Omental fat pad (tissue), 4 donors: ENCODE measurements around the gene NPVF. TPM values are rescaled to one million over a fixed set of nuclear protein-coding genes. Genes with fewer than 3 reads are reported as not detected.

ENCODE experiments used
- ATAC-seq: fragments of 150-250 bp; one replicate; pipeline ENCODE4 v1.9.1; 2016; ENCODE audit warnings: mild to moderate bottlenecking, moderate library complexity; ENCODE audit not compliant: low FRiP score
- DNase-seq: peaks from one replicate; pipeline ENCODE4 v3.0.0-alpha.2; 2019; ENCODE audit warnings: low spot score
- CTCF ChIP-seq, 3 donors: fragments of 450-650 bp; IDR thresholded peaks; one replicate each; pipeline ENCODE4 v1.5.1; 2016 to 2017; ENCODE audit warnings: antibody characterized with exemption in 3 of 3, mild to moderate bottlenecking in 3 of 3, moderate library complexity in 2 of 3
- small RNA-seq: library from RNA; depleted of rRNA; stranded (forward); fragments of <200 nt; gene quantifications from one replicate; pipeline ENCODE3, GENCODE V24; 2016
- total RNA-seq, 4 donors: library from RNA; depleted of rRNA; stranded (reverse); fragments of >200 nt; gene quantifications; one replicate each; pipeline ENCODE4 v1.1.0, GENCODE V29; 2016

NPVF gene
- total RNA-seq, 4 donors from 2014 or later, result not detected

GRCh38 chr7:25180592-25180923 is 47.7 kb downstream of the NPVF start:
- DNase-seq (no peak), ATAC-seq (no peak)
- no peak for TF ChIP-seq CTCF (IDR thresholded peaks at IDR 0.05)

GRCh38 chr7:25179771-25180591 is 48.3 kb downstream of the NPVF start:
- no peak for TF ChIP-seq CTCF (IDR thresholded peaks at IDR 0.05)
- ATAC-seq (peak; percentile 97), DNase-seq (peak; percentile 93)

GRCh38 chr7:25179325-25179724 is 49.0 kb downstream of the NPVF start:
- TF ChIP-seq CTCF (IDR thresholded peaks at IDR 0.05), result no peak
- DNase-seq, result no peak
- no peak for ATAC-seq

Small RNA genes within 50 kb of the gene (small RNA-seq; reads per million reads assigned to genes)
- not detected for gene RF00012

Other genes with a start within 250 kb of the NPVF start
- gene OSBPL3, start 248.3 kb downstream of the NPVF start, total RNA-seq, result 1 to 10 TPM; 4.3 to 8.6 (median 7.1) TPM
- 10 to 100 TPM; 40.8 to 84.4 (median 56.1) TPM for gene CYCS, start 103.2 kb downstream of the NPVF start, total RNA-seq